DMS153 (cell line): ENCODE results near the gene PACRG.

ENCODE experiments used
- DNase-seq: peaks from one replicate; lab custom pipeline; 2025; lab: John Stamatoyannopoulos, UW

Gene PACRG

DNA sequence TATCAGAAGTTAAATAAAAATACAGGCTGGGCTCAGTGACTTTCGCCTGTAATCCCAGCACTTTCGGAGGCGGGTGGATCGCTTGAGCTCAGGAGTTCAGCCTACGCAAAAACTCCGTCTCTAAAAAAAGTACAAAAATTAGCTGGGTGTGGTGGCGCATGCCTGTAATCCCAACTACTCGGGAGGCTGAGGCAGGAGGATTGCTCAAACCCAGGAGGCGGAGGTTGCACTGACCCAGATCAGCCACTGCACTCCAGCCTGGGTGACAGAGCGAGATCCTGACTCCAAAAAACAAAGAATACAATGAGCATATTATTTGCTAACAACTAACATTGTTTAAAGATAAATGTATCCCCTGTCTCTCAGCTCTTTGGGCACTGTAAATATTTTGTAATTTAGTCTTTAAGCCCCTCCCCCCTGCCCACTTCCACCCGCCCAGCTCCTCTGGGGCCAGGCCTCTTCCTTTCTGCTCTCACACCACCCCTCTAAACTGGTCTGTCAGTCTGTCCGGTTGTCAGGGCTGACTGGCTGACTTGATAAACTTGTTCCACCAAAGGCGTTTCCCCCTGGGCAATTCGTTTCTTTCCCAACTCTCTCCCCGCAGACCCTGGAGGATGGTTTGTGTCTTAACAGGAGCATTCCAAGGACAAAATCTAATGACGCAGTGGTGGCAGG lies 624.4 kb downstream of the PACRG start:
- DNase-seq = no peak

DNA sequence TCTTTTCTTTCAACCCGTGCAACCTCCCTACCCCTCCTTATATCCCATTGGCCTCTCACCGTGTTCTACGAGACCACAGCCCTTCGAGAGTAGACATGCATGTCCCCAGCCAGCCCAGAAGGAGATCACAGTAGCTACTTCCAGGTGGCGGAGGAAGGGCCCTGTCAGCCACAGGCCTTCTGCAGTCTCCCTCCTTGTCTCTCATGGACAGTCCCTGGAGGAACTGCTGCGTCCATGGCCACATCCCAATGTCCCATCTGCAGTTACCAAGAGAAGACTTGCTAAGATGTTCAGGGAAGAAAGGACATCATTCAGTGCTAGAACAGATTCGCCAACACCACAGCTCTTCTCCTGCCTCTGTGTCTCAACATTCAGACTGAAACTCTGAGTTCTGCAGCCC lies 625.2 kb downstream of the PACRG start:
- no peak for DNase-seq

DNA sequence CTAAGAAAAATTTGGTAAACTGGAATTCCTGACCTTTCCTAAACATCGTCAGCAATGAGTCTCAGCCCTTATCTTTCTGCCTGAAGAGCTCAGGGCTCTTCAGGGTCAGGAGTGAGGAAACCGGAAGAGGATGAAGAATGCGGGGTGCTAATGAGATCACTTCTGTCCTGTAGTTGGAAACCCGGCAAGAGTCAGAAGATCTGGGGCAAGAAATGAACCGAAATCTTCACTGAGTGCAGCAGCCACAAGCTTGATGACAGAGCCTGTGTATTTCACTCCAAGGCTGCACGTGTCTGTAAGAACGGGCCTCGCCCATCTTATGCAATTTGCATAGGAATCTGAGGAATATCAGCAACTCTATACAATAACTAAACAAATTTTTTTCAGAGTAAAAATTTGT lies 626.3 kb downstream of the PACRG start:
- no peak for DNase-seq

DNA sequence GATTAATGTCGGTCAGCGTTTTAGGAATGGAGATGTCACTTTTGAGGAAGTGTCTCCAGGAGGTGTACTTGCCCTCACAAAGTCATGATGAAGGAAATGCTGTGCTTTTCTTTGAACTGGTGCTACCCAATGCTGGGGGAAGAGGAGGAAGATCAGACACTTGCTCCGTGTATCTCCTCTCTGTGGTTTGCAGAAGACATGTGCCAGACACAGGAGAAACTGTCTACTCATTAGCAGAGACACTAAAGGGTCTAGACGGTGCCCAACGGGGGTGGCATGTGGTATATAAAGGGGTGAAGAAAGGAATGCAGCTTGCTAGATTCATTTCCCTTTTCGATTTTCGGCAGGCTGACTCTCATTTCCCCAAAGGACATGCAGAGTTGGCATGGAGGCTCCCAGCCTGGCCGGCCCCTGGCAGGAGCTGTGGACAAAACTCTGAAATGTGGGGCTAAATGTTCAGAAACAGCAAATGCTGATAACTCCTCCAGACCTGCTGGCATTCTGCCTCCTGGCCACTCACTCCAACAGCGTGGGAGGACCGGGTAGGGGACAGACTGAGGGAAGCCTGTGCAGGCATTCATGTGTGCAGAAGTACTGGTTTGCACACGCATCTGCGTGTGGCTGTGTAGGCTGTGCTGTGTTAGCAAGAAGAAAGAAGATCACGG lies 627.1 kb downstream of the PACRG start:
- DNase-seq = no peak

GRCh38 chr6:163355426-163355991 lies 627.7 kb downstream of the PACRG start:
- DNase-seq = no peak

DNA sequence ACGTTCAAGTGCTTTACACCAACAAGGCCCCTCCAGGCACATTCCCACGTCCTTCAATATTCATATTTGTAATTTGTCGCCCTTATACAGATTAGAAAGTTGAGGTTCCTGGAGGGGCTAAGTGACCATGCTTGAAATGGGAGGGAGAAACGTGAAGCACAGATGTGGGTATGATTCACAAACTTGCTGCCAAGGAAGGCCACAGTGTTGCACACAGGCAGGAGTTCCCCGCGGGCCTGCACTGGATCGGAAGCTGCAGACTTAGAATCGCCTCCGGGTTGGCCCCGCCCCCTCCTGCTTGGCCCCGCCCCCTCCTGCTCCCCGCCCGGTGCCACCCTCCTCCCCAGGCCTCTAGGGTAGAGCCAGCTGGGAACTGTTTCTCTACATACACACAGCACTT lies 628.5 kb downstream of the PACRG start:
- DNase-seq = no peak

DNA sequence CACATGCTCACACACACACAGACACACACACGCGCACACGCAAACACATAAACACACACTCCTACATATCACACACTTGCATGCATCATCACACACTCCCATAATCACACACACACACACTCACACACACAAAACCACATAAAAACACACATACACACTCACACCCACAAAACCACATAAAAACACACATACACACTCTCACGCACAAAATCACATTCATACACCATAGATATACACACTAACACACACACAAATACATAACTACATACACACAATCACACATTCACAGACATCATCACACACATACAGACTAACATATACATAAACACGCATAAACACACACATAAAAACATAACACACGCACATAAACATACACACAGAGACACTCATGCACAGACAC lies 629.0 kb downstream of the PACRG start:
- no peak for DNase-seq

GRCh38 chr6:163364641-163365040 lies 636.9 kb downstream of the PACRG start:
- no peak for DNase-seq
